Tibial nerve (tissue), 4 donors: Measurements from ENCODE around the gene CCDC148.

Experiments
- CTCF ChIP-seq, 5 experiments: fragments of 200-600 bp in 3 of 5; fragments of 450-650 bp in 2 of 5; sonication (generic) in 3 of 5; IDR thresholded peaks; one replicate each; pipeline ENCODE4 v1.5.1; 2016 to 2019; ENCODE audit warnings: antibody characterized with exemption in 5 of 5, mild to moderate bottlenecking in 3 of 5, moderate library complexity in 2 of 5
- EP300 ChIP-seq, 2 donors: sonication (generic); formaldehyde crosslinking; IDR thresholded peaks; one replicate each; pipeline ENCODE4 v1.6.1; 2017; ENCODE audit warnings: antibody characterized with exemption in 2 of 2, mild to moderate bottlenecking in 1 of 2

- TF ChIP-seq CTCF (IDR thresholded peaks at IDR 0.05) (no peak), EP300 (IDR thresholded peaks at IDR 0.05) (no peak)
Measured at GRCh38 chr2:158207354-158207753, 249.2 kb downstream of the CCDC148 start.
